ENCODE results near the gene ZNF581. TPM values are rescaled to one million over a fixed set of nuclear protein-coding genes. Genes with fewer than 3 reads are reported as not detected.

ZNF581 gene
- total RNA-seq, 1 experiment from 2014 or later = 65.1 TPM

DNA sequence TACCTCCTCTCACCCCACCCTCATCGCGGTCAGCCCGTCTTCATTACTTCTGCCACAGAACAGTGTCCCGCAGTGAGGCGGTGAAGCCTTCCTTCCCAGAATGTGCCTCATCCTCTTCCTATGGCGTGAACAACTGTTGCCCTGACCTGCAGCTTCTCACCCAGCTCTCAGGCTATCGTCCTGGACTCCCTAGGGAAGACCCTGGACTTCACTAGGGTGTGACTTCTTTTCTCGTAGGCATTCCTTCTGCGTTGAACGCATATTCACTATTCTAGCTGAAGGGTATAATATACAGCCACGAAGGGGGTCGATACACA, 37.0 kb upstream of the ZNF581 start:
- Mint-ChIP-seq H3K27ac (peak overlapping the region; percentile 92 to 99 (median 97); a peak in 6 of 7 replicates), H3K4me1 (peaks cover 27% of the 10 kb centered on the region in 2 experiments), H3K9me3 (peaks cover 0 to 4% of the 10 kb centered on the region in 2 experiments; a peak in 1 of 5 replicates), H3K27me3 (ENCODE audit: low read depth) (no peaks in the 10 kb centered on the region), H3K4me3 (peak overlapping the region; percentile 92 to 97), H3K36me3 (ENCODE audit: insufficient read depth in 1 of 3, low read depth in 3 of 3) (peaks cover 14 to 32% (median 23%) of the 10 kb centered on the region in 3 experiments)
- 0 out of 2 replicates have a peak, but pooled peaks cover 3% of the 10 kb centered on the region for H3K4me1 ChIP-seq (ENCODE audit: insufficient read depth, low read length)
- H3K14ac ChIP-seq (ENCODE audit: insufficient read depth, low read length) = peak overlapping the region; percentile 45; the same call in 1 of the 2 replicates
- no peak overlapping the region for H2BK20ac ChIP-seq (ENCODE audit: low read depth, low read length, poor library complexity, severe bottlenecking)
- no peak for DNase-seq
- peak overlapping the region; percentile 75 for H3K9ac ChIP-seq (ENCODE audit: extremely low read depth, insufficient read length, low read length)
- no peak overlapping the region for H3K4ac ChIP-seq (ENCODE audit: low read depth, low read length)
- no peak overlapping the region for H3K23ac ChIP-seq (ENCODE audit: insufficient read length, low read depth, low read length)
- no peaks in the 10 kb centered on the region for H4K20me1 ChIP-seq (ENCODE audit: control insufficient read depth, insufficient read depth, insufficient read length)
- H3K56ac ChIP-seq (ENCODE audit: insufficient read length, low read depth, low read length) = no peak overlapping the region
- TF ChIP-seq, protein P1, sequence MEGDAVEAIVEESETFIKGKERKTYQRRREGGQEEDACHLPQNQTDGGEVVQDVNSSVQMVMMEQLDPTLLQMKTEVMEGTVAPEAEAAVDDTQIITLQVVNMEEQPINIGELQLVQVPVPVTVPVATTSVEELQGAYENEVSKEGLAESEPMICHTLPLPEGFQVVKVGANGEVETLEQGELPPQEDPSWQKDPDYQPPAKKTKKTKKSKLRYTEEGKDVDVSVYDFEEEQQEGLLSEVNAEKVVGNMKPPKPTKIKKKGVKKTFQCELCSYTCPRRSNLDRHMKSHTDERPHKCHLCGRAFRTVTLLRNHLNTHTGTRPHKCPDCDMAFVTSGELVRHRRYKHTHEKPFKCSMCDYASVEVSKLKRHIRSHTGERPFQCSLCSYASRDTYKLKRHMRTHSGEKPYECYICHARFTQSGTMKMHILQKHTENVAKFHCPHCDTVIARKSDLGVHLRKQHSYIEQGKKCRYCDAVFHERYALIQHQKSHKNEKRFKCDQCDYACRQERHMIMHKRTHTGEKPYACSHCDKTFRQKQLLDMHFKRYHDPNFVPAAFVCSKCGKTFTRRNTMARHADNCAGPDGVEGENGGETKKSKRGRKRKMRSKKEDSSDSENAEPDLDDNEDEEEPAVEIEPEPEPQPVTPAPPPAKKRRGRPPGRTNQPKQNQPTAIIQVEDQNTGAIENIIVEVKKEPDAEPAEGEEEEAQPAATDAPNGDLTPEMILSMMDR (conservative IDR thresholded peaks at IDR 0.05) = no peak
- H3K4me2 ChIP-seq (ENCODE audit: insufficient read depth, insufficient read length, low read length) = peak overlapping the region; percentile 72
- H4K91ac ChIP-seq (ENCODE audit: insufficient read length, low read depth, low read length) = no peak overlapping the region
- no peak overlapping the region for H4K8ac ChIP-seq (replicated peaks; ENCODE audit: insufficient read length, low read depth, low read length)
- H3K27me3 ChIP-seq (ENCODE audit: insufficient read depth, low read length) = no peaks in the 10 kb centered on the region
- H2BK5ac ChIP-seq (ENCODE audit: insufficient read length, low read length) = no peak overlapping the region
- no peak overlapping the region for H2AK5ac ChIP-seq (ENCODE audit: insufficient read length, low read length)
- peaks cover 1% of the 10 kb centered on the region; the same call in 1 of the 2 replicates for H3K79me2 ChIP-seq (ENCODE audit: insufficient read depth, low read length)
- no CpG with 5 or more reads among the region's 12 CpGs for WGBS (ENCODE audit: extremely low coverage, insufficient read length, low lambda C conversion rate)
- no peaks in the 10 kb centered on the region for H3K9me3 ChIP-seq (ENCODE audit: control insufficient read depth, low read depth, low read length)
- no peak overlapping the region for H2AFZ ChIP-seq (ENCODE audit: low read length)
- H3T11ph ChIP-seq (ENCODE audit: low read length) = no peak overlapping the region
- H3K79me1 ChIP-seq (ENCODE audit: insufficient read depth, low read depth, low read length, poor library complexity, severe bottlenecking) = peaks cover 4% of the 10 kb centered on the region
- peaks cover 8% of the 10 kb centered on the region for H3K23me2 ChIP-seq (ENCODE audit: insufficient read length, low read depth, low read length, poor library complexity, severe bottlenecking)
- H4K5ac ChIP-seq (ENCODE audit: insufficient read length, low read depth, low read length) = no peak overlapping the region
- no peak overlapping the region for H3K18ac ChIP-seq (ENCODE audit: insufficient read length, low read depth, low read length)
- no peak overlapping the region for H3K27ac ChIP-seq (ENCODE audit: insufficient read length, low read depth, low read length)
- no peak overlapping the region for H2BK12ac ChIP-seq (ENCODE audit: insufficient read length, low read depth, low read length)
- H2BK15ac ChIP-seq (ENCODE audit: low read depth, low read length) = no peak overlapping the region
- no peak overlapping the region for H2BK120ac ChIP-seq (ENCODE audit: low read depth, low read length, poor library complexity, severe bottlenecking)

Data from H9 (cell line).